B cell (primary cell): ENCODE measurements around the gene BMS1.

Experiments used
- CTCF ChIP-seq: fragments of 200-600 bp; IDR thresholded peaks from one replicate; pipeline ENCODE4 v1.8.0; 2022; ENCODE audit warnings: antibody characterized with exemption, mild to moderate bottlenecking
- EZH2 ChIP-seq: IDR thresholded peaks from 2 replicates; pipeline ENCODE4 v1.6.1; 2012; ENCODE audit warnings: borderline replicate concordance, low read depth, mild to moderate bottlenecking, moderate library complexity, low read length; ENCODE audit not compliant: insufficient read depth, poor library complexity, severe bottlenecking

- TF ChIP-seq CTCF (no peak), EZH2 (no peak)
Measured at GRCh38 chr10:42869977-42870350, 87.4 kb downstream of the BMS1 start.
